Measurements from ENCODE around the gene TSTD1. TPM values are rescaled to one million over a fixed set of nuclear protein-coding genes. Genes with fewer than 3 reads are reported as not detected.

Gene TSTD1
- total and polyA plus RNA-seq, 10 of the 15 experiments (the other 5 are each of a cell fraction or from before 2014, with no cell fraction given), result 33.3 to 145 (median 89.4) TPM

- no peak for TF ChIP-seq ETV6 (conservative IDR thresholded peaks at IDR 0.05 in 1 of 2, IDR thresholded peaks at IDR 0.05 in 1 of 2; ENCODE audit: borderline replicate concordance in 1 of 2, low read depth in 1 of 2)
- no peak for TF ChIP-seq KLF5 (IDR thresholded peaks at IDR 0.05; ENCODE audit: partially characterized antibody)
- TF ChIP-seq SP1 (IDR thresholded peaks at IDR 0.05; ENCODE audit: low read depth, low read length), result no peak
- TF ChIP-seq ZNF622 (IDR thresholded peaks at IDR 0.05), result no peak
- no peak for TF ChIP-seq SMAD5 (IDR thresholded peaks at IDR 0.05; ENCODE audit: low read depth)
- no peak for TF ChIP-seq KAT2A (conservative IDR thresholded peaks at IDR 0.05; ENCODE audit: control insufficient read depth, low read depth, low read length)
- no peak for TF ChIP-seq RBBP5 (conservative IDR thresholded peaks at IDR 0.05)
- TF ChIP-seq WRNIP1 (IDR thresholded peaks at IDR 0.05; ENCODE audit: borderline replicate concordance, low read depth, low read length), result no peak
- TF ChIP-seq RAD21 (IDR thresholded peaks at IDR 0.05; ENCODE audit: insufficient read depth, low read depth, low read length), result no peak
- no peak for TF ChIP-seq ZNF592 (IDR thresholded peaks at IDR 0.05)
- TF ChIP-seq, protein P1, sequence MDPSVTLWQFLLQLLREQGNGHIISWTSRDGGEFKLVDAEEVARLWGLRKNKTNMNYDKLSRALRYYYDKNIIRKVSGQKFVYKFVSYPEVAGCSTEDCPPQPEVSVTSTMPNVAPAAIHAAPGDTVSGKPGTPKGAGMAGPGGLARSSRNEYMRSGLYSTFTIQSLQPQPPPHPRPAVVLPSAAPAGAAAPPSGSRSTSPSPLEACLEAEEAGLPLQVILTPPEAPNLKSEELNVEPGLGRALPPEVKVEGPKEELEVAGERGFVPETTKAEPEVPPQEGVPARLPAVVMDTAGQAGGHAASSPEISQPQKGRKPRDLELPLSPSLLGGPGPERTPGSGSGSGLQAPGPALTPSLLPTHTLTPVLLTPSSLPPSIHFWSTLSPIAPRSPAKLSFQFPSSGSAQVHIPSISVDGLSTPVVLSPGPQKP (IDR thresholded peaks at IDR 0.05; ENCODE audit: low read depth, low read length), result no peak
- TF ChIP-seq, protein P2, sequence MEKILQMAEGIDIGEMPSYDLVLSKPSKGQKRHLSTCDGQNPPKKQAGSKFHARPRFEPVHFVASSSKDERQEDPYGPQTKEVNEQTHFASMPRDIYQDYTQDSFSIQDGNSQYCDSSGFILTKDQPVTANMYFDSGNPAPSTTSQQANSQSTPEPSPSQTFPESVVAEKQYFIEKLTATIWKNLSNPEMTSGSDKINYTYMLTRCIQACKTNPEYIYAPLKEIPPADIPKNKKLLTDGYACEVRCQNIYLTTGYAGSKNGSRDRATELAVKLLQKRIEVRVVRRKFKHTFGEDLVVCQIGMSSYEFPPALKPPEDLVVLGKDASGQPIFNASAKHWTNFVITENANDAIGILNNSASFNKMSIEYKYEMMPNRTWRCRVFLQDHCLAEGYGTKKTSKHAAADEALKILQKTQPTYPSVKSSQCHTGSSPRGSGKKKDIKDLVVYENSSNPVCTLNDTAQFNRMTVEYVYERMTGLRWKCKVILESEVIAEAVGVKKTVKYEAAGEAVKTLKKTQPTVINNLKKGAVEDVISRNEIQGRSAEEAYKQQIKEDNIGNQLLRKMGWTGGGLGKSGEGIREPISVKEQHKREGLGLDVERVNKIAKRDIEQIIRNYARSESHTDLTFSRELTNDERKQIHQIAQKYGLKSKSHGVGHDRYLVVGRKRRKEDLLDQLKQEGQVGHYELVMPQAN (conservative IDR thresholded peaks at IDR 0.05), result peak; percentile 49
- TF ChIP-seq MYB (IDR thresholded peaks at IDR 0.05; ENCODE audit: borderline replicate concordance, low read depth, low read length), result no peak
- peak; percentile 29 for TF ChIP-seq IKZF1 (conservative IDR thresholded peaks at IDR 0.05)
- TF ChIP-seq, protein P3, sequence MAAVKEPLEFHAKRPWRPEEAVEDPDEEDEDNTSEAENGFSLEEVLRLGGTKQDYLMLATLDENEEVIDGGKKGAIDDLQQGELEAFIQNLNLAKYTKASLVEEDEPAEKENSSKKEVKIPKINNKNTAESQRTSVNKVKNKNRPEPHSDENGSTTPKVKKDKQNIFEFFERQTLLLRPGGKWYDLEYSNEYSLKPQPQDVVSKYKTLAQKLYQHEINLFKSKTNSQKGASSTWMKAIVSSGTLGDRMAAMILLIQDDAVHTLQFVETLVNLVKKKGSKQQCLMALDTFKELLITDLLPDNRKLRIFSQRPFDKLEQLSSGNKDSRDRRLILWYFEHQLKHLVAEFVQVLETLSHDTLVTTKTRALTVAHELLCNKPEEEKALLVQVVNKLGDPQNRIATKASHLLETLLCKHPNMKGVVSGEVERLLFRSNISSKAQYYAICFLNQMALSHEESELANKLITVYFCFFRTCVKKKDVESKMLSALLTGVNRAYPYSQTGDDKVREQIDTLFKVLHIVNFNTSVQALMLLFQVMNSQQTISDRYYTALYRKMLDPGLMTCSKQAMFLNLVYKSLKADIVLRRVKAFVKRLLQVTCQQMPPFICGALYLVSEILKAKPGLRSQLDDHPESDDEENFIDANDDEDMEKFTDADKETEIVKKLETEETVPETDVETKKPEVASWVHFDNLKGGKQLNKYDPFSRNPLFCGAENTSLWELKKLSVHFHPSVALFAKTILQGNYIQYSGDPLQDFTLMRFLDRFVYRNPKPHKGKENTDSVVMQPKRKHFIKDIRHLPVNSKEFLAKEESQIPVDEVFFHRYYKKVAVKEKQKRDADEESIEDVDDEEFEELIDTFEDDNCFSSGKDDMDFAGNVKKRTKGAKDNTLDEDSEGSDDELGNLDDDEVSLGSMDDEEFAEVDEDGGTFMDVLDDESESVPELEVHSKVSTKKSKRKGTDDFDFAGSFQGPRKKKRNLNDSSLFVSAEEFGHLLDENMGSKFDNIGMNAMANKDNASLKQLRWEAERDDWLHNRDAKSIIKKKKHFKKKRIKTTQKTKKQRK (IDR thresholded peaks at IDR 0.05; ENCODE audit: low read depth, low read length), result no peak
- no peak for TF ChIP-seq JUNB (IDR thresholded peaks at IDR 0.05)
- TF ChIP-seq TAF1 (IDR thresholded peaks at IDR 0.05; ENCODE audit: borderline replicate concordance, low read depth, low read length), result peak; percentile 72
These were observed 18.1 kb downstream of the TSTD1 start, which contains the start of gene F11R (continued) for GRCh38 chr1:161020509-161021164.
